GDM1 (cell line): ENCODE data around the gene TOR3A.
"Not testable (repeated sequence)": the region's sequence is repeated elsewhere in the genome, so short reads cannot be mapped to it uniquely, and the experiment has no call there.

Source experiments
- DNase-seq: peaks from one replicate; lab custom pipeline; 2025; lab: John Stamatoyannopoulos, UW

Gene TOR3A

DNA sequence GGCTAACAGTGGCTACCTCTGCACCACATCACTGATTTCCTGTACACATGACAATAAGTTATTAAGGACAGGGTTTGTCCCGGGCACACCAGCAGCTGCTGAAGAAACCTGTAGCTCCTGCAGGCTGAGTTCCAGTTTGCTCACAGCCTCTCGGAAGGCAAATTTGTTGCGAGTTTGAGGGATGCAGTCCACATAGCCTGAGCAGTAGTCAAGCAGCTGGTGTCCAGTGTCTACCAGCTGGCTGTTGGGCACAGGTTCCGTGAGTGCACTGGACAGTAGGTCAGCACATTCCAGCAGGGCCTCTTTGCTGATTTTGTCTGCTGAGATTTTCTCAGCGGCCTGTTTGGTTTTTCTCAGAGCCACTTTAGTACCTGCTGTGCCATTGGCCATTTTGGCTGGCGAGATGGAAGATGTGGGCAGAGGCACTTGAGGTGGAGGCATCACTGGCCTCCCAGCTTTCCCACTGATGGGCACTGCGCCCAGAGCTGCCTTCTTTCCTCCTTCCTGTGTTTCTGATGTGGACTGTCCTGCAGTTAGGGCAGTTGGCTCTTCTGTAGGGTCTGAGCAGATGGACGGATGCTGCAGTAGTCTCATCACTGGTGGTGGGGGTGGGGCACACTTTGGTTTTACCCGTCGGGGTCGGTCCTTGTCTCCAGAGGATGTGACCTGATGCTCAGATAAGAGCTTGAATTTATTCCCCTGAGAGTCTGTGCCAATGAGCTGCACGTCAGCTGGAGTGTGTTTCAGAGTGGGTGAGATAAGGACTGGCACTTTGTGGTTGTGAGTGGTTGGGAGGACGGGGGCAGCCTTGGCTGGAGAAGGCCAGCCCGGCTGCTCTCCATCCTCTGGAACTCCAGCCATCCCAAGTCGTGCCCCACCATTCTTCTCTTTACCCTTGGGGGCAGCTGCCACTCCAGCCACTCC, 26.1 kb downstream of the TOR3A start:
- no peak for DNase-seq

DNA sequence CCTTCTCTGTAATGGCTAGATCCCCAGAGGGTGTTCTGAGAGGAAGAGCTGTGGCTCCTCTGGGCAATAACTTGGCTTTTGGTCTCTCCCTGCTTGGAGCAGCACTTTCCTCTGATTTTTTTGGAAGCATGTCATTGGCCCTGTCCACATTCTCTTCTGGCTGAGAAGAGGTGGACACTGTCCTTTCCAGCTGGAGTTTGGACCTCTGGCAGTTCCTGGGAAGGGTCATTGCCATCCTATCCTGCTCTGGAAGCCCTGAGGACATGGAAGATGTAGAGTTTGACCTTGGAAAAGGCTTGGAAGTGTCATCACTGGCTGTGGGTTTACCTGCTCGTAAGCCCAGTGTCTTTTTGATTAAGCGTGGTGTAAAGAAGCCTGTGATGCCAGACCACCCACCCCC, 26.8 kb downstream of the TOR3A start:
- DNase-seq, result no peak

GRCh38 chr1:179115181-179115580, 33.3 kb downstream of the TOR3A start:
- DNase-seq, result no peak

DNA sequence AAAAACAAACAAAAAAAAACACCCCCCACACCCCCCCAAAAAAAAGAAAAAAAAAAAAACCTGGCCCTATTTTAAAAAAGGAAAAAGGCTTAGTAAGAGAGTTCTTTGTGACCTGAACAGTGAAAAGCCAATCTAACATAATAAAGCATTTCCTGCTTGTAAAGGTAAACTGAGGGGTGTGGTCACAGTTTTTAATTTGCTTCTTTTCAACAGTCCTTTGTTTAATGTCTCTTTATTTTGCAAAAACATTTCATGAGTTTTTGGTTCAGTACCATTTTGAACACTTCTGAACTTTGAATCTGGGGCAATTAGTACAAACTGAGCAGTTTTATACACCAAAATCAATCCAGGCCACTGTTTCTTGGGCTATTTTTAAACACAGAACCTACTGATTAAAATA, 37.6 kb downstream of the TOR3A start:
- no peak for DNase-seq

GRCh38 chr1:179120736-179121135, 38.9 kb downstream of the TOR3A start:
- DNase-seq, result no peak

DNA sequence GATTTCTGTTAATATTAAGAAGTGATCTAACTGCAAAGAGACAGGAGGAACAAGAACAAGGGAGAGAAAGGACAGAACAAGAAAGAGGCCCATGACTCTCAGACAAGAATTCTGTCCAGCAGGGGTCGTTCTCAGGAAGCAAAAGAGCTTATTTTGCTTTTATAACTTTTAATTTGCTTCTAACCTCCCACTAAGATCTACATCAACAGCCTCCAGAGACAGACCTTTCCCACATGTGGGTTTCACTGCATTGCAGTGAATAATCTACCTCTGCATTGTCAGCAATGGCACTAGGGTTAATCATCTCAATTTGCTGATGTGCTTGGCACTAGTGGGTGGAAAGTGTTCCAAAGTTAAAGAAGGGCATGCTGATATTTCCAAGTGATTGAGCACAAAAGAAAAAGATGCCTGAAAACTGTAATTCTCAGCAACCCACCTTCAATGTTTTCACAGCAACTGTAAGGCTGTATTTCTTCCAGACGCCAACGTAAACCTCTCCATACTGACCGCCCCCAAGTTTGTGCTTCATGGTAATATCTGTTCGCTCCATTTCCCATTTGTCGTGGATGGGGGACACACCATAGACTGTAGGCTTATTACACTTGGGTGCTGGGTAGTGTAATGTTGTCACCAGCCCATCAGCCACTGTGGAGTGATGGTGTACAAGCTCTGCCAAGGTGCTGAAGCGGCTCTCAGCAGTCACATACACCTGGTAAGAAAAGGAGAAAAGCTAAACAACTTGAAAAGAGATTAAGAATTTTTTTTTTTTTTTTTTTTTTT, 39.5 kb downstream of the TOR3A start:
- DNase-seq, result peak; percentile 25

GRCh38 chr1:179124873-179125272, 43.0 kb downstream of the TOR3A start:
- no peak for DNase-seq

DNA sequence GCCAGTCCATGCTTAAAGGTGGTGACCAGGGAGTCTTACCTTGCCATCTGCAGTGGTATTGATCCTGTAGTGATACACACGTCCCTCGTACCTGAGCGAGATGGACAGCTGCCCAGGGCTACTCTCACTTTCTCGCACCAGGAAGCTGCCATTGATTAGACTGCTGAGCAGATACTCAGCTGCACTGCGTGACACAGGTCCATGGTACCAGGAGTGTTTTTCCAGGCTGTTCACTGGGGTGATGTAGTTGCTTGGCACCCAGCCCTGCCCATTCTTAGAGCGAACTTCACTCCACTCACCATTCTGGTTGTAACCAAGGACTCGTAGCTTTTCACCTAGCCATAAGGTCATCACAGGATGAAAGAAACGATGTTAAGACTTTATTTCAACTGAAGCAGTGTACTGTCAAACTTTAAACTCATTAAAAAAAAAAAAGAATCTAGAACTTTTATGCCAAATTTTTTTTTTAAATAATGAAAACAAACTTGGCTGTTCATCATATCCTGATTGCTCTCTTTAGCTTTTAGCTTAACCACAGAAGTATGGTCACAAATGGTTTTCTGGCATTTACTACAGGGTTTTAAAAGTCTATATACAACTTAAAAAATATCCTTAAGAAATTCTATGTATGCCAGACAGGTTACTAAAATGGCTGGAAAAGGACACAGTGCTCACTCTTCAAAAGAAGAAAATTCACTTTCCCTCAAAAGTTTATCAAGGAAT, 44.6 kb downstream of the TOR3A start:
- no peak for DNase-seq

- DNase-seq, result no peak
These were observed 45.5 kb downstream of the TOR3A start for GRCh38 chr1:179127163-179127895.

DNA sequence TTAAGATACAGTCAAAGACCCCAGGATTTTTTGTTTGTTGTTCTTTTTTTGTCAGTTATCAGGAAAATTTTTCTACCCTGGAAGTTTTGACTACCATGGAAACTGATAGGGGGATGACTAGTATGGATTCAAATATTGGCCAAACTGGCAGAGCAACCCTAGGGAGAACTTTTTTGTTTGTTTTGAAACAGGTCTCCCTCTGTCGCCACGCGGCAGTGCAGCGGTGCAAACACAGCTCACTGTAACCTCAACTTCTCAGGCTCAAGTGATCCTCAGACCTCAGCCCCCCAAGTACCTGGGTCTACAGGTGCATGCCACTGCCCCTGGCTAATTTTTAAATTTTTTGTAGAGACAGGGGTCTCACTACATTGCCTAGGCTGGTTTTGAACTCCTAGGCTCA, 46.6 kb downstream of the TOR3A start:
- no peak for DNase-seq

DNA sequence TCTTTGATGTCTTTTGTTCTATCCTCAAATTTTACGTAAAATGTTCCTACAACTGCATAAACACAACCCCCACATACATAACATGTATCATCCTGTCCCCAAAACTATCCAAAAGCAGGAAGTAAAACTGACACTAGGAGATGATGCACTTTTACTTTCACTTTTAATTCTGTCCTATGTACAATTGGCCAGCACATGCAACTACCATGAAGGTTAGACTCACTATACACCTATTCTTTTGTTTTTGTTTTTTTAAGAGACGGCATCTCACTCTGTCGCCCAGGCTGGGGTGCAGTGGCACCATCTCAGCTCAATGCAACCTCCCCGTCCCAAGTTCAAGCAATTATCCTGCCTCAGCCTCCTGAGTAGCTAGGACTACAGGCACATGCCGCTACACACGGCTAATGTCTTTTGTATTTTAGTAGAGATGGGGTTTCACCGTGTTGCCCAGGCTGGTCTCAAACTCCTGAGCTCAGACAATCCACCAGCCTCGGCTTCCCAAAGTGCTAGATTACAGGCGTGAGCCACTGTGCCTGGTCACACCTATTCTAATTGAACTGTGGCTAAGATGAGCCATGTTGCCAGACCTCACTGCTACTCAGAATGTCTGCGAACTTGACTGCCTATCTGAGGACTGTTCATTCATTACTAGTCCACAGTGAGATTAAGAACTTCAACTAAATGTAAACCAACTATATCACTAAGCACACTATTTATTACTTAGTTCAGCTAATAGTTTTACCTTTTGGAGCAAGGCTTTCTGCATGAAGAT, 48.0 kb downstream of the TOR3A start:
- DNase-seq, result peak; percentile 3

- DNase-seq, result not testable (repeated sequence)
These were observed 53.3 kb downstream of the TOR3A start for GRCh38 chr1:179135168-179135567.

GRCh38 chr1:179135707-179136106, 53.8 kb downstream of the TOR3A start:
- not testable (repeated sequence) for DNase-seq

DNA sequence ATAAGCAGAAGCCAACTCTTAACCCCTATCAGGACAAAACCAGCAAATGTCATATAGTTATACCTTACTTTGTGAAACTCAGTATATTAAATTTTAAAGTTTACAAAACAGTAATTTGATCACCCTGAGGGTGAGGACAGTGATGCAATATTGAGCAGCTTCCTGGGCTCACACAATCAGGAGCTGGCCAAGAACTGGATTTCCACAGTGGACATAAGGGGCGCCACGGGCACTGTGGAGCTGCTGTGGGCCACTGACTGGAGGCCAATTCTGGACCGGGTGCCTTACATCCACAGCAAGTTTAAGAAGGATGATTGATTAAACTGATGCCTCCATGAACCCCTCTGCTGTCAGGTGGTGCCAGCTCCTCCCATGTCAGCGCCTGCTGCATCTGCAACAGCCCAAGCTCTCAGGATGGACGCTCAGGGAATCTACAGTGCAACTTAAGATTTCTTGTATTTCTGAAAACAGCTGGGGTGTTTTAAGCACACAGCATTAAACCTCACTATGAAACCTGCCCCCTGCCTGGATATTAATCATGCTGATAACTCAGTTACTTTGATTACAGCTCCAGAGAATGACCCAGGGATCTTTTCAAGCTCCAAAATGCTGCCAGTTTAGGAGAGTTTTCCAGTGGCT, 55.9 kb downstream of the TOR3A start:
- no peak for DNase-seq

DNA sequence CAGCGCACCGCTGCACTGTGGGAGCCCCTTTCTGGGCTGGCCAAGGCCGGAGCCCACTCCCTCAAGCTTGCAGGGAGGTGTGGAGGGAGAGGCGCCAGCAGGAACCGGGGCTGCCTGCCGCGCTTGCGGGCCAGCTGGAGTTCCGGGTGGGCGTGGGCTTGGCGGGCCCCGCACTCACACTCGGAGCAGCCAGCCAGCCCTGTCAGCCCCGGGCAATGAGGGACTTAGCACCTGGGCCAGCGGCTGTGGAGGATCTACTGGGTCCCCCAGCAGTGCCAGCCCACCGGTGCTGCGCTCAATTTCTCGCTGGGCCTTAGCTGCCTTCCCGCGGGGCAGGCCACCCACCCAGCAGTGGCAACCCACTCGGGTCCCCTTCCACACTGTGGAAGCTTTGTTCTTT, 56.9 kb downstream of the TOR3A start:
- not testable (repeated sequence) for DNase-seq

DNA sequence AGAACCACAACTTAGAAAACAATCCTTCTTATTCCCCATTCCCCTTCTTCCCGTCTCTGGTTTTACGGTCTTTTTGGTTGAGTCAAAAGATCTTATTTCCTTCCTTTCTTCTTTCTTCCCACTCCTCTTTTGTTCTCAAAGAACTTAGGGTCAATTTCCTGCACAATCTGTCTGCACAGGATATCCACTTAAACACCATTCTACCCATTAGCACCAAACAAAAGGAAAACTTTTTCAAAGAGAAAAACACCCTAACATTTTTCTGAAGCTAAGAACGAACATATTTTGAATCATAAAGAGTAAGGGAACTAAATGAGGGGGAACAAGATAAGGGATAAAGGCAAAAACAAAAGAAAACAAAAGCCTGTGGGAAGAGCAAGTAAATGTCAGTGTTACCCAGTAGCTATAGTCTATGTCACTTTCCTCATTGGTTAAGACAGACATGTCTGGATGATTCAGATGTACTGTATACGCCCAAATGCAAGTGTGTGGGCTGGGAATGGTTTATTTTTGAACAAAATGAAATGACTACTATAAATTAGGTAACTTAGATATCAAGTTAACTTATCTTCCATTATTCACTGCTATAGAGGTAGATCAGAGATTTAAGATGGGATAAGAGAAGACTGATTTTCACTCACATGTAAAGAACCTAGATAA, 59.9 kb downstream of the TOR3A start:
- peak; percentile 1 for DNase-seq

- peak; percentile 1 for DNase-seq
These were observed 61.0 kb downstream of the TOR3A start for GRCh38 chr1:179142889-179143299.

- no peak for DNase-seq
These were observed 61.5 kb downstream of the TOR3A start for GRCh38 chr1:179143322-179143721.

GRCh38 chr1:179144626-179145025, 62.8 kb downstream of the TOR3A start:
- no peak for DNase-seq

DNA sequence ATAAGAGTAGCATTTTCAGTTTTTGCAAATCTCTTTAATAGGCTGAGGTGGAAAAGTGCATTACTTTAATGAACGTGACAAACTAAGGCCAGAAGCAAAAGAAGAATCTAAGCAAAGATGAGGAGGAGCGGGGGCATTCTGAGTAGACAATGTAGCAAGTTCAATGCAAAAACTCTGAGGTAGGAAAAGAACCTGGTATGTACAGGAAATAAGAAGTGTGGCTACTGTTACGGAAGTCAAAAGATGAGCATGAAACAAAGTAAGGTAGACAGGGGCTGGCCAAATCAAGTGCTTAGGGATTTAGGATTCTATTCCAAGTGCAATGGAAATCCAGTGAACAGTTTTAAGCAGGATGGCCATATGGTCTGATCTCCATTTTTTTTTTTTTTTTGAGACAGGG, 63.7 kb downstream of the TOR3A start:
- DNase-seq, result no peak
